8988T (cell line): ENCODE measurements around the gene RPL28.

Experiments
- DNase-seq: peaks from one replicate; pipeline ENCODE4 v3.0.0; 2011

Gene RPL28

GRCh38 chr19:55353803-55354697 lies 31.7 kb upstream of the RPL28 start:
- peak; percentile 84 for DNase-seq

GRCh38 chr19:55354698-55355212 lies 31.0 kb upstream of the RPL28 start, which contains the start of gene COX6B2:
TSS of gene COX6B2 (minus strand) at chr19:55354719. CDS start at chr19:55354521, 198 bp downstream.
- DNase-seq = no peak

- DNase-seq = no peak
Measured at GRCh38 chr19:55355213-55355821, 30.4 kb upstream of the RPL28 start.

GRCh38 chr19:55358493-55358892 lies 27.2 kb upstream of the RPL28 start:
- no peak for DNase-seq

GRCh38 chr19:55358943-55359908 lies 26.5 kb upstream of the RPL28 start:
- no peak for DNase-seq

GRCh38 chr19:55360902-55361301 lies 24.8 kb upstream of the RPL28 start:
- no peak for DNase-seq

- DNase-seq = no peak
Measured at GRCh38 chr19:55362174-55362989, 23.4 kb upstream of the RPL28 start.

GRCh38 chr19:55362990-55363716 lies 22.6 kb upstream of the RPL28 start, which contains the start of gene GARIN5B:
TSS of gene GARIN5B (minus strand) at chr19:55363260. CDS start at chr19:55363066, 194 bp downstream.
- no peak for DNase-seq

GRCh38 chr19:55365245-55365644 lies 20.5 kb upstream of the RPL28 start:
- DNase-seq = no peak

- DNase-seq = no peak
Measured at GRCh38 chr19:55365964-55366363, 19.8 kb upstream of the RPL28 start.

GRCh38 chr19:55366790-55367189 lies 18.9 kb upstream of the RPL28 start:
- DNase-seq = no peak

- DNase-seq = no peak
Measured at GRCh38 chr19:55368106-55368505, 17.6 kb upstream of the RPL28 start.

GRCh38 chr19:55368701-55369563 lies 16.8 kb upstream of the RPL28 start:
- DNase-seq = peak; percentile 63

- peak; percentile 96 for DNase-seq
Measured at GRCh38 chr19:55369653-55370304, 16.0 kb upstream of the RPL28 start.

GRCh38 chr19:55370305-55370988 lies 15.3 kb upstream of the RPL28 start, which contains the start of gene IL11:
TSS of gene IL11 (minus strand) at chr19:55370463. CDS start at chr19:55370310, 153 bp downstream.
- peak; percentile 64 for DNase-seq

- no peak for DNase-seq
Measured at GRCh38 chr19:55372316-55373081, 13.2 kb upstream of the RPL28 start.

- no peak for DNase-seq
Measured at GRCh38 chr19:55373306-55373992, 12.3 kb upstream of the RPL28 start.
